ENCODE measurements around the gene GLT8D2.

DNA sequence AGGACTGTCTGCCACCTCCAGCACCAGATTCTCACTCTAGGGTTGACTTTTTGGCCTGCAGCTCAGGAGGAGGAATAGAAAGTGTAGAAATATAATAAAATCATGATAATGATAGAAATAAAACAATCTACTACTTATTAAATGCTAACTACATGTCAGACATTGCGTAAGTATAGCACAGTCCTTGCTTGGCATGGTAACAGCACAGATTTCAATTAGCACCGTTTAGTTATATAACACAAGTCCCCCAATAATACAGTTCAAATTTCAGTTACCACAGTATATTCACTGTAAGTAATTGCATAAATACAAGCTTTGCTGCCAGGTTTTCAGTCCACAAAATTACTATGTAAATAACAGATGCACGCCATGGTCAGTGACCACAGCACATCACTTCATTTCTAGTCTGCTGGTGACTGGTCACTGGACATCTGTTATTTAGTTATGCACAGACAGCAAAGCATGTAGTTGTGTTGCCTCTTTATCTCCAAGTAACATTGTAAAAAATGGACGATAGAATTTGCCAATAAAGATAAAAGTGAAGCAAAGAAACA is 6.5 kb upstream of the GLT8D2 start:
- TF ChIP-seq, protein P1, sequence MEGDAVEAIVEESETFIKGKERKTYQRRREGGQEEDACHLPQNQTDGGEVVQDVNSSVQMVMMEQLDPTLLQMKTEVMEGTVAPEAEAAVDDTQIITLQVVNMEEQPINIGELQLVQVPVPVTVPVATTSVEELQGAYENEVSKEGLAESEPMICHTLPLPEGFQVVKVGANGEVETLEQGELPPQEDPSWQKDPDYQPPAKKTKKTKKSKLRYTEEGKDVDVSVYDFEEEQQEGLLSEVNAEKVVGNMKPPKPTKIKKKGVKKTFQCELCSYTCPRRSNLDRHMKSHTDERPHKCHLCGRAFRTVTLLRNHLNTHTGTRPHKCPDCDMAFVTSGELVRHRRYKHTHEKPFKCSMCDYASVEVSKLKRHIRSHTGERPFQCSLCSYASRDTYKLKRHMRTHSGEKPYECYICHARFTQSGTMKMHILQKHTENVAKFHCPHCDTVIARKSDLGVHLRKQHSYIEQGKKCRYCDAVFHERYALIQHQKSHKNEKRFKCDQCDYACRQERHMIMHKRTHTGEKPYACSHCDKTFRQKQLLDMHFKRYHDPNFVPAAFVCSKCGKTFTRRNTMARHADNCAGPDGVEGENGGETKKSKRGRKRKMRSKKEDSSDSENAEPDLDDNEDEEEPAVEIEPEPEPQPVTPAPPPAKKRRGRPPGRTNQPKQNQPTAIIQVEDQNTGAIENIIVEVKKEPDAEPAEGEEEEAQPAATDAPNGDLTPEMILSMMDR (IDR thresholded peaks at IDR 0.05 in 4 of 5, conservative IDR thresholded peaks at IDR 0.05 in 1 of 5) = no peak
- TF ChIP-seq POLR2A (IDR thresholded peaks at IDR 0.05) = no peak
